Measurements from ENCODE around the gene PIGN.

Gene PIGN

DNA sequence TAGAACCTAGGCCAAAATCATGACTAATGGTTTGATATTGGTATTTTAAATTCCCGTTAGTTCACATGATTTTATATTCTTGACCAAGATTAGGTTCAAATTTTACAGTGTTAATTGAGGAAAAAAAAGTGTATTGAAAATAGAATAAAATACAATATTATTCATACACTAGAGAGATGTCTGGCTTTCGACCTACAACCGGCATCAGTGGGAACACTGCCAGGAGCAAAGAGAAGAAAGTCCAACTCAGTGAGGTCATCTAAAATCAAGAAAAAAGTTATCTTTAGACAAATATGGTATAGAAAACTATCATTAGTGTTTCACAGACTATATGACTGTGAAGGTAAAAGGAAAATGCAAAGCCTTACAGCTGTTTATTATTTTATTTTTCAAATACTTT, 81.5 kb downstream of the PIGN start:
- DNase-seq = no peak

DNA sequence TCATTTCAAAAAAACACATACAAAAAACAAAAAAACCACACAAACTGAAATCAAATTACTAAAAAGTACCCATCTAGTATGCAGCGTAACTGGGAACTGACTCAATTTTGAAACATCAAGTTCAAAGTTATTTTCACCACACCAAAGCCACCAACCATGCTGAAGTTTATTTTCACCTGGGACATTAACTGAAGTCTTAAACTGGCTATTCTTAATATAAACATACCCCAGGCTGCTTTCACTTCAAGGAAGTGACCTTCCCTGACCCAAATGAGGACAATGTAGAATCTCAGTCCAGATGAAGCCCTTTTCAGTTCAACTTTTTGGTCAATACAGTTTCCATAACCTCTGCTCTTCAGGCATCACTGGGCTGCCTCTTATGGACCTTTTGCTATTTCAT, 84.6 kb downstream of the PIGN start:
- DNase-seq = no peak

DNA sequence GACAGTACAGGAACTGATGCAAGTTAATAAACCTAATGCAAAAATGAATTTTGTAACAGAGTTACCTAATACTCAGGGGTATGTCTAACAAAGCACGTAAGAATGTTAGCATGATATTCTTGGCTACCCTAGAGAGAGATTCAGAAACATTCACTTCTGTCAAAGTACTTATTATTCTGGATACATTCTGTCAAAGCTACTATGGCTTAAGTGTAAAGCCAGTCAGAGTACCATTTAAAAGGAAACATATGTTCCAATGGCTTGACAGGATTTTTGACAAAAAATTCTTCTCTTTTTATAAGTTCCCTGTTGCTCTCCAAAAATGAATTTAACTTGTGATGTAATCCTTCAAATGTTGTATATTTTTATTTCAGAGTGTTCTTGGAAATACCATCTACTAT, 85.5 kb downstream of the PIGN start:
- no peak for DNase-seq

DNA sequence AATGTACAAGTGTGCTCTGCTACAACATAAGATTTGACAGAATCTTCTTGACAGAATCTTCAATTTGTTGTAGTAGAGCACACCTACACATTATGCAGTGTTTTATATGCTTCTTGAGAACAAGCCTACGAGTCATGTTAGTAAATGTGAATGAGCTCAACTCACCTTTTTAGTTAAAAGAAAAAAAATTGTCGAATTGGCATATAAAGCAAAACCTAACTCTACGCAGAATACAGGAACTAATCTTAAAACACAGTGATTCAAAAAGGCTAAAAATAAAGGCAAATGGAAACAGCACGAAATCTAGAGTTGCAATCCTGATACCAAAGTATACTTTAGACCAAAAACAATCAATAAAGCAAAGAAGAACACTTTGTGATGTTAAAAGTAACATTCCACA, 87.9 kb downstream of the PIGN start:
- no peak for DNase-seq

GRCh38 chr18:62097698-62098097, 89.2 kb downstream of the PIGN start:
- no peak for DNase-seq

DNA sequence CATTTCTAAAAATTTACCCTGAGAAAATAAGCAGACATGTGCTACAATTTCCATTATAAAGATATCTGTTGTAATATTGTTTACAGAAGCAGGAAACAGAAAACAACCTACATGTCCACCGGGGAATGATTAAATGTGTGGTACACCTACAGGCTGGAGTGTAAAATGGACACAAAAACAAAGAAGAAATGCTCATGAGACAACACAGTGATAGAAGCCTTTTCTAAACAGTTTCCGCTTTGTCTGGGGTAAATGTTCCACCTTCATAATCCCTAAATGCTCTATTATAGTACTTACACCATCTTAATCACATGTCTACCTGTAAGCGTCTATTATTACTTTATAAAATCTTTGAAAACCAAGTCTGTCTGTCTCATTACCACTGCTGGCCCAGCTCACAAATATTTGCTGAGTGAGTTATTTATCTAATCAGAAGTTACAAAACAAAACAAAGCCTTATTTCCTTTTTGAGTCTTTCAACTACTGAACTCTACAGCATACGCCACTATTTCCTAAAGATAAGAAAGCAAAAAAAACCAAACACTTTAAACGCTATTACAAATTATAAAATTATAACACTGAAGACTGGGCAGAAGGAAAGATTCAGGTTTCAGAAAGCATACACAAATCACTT, 95.3 kb downstream of the PIGN start:
- no peak for DNase-seq

- DNase-seq = no peak
These were observed 97.7 kb downstream of the PIGN start for GRCh38 chr18:62089174-62089573.

- DNase-seq = no peak
These were observed 98.7 kb downstream of the PIGN start for GRCh38 chr18:62088156-62088555.

GRCh38 chr18:62085756-62086155, 101.1 kb downstream of the PIGN start:
- DNase-seq = no peak

DNA sequence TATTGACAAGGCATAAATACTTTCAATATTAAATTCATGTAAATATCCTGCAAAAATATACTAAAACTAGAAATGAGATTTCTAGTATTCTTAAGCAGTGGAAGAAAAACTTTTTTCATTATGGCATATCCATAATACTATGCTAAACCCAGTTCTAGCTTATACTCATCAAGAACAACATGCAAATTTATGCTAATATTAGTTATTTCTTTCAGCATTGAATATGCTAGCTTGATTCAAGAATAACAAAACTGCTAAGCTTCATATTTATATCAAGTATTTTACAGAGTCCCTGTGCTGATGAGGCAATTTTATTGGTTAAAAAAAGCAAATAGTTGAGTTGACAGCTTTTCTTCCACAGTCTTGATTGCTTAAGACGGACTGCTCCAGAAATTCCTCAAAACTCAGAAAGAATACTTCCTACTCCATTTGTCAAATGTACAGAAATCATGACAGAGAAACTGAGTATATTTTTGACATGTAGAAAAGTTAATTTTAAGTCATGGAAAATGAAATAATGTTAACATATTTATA, 105.0 kb downstream of the PIGN start:
- no peak for DNase-seq

- DNase-seq = no peak
These were observed 105.6 kb downstream of the PIGN start for GRCh38 chr18:62081248-62081647.

DNA sequence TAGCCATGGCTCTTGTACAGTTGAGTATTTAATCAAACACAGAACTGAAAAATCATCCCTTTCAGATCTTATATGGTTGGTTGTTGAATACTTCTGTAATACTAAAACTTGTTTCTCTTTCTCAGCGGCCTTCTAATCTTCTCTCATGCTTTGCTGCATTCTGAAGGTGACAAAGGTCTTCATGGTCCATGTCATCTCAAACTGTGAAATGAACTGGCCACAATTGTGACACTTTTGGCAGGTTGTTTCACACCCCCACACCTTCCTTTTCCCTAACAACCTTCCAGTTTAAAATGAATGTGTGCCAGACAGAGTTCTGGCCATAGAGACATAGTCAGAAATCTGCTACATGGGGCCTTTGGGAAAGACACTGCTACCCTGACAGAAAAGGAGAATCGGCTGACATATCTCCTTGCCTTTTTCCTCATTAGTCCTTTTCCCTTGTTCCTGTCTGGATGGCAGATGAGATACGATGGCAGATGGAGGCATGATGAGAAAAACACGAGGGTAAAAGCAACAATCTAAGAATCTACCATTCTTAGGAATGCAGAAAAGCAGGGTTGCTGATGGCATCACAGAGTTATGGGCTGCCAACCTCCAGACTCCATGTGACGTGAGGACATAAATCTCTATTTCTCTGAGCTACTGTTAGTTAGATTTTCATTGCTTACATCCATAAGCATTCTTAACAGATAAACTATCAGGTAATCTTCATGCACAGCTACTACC, 106.5 kb downstream of the PIGN start:
- no peak for DNase-seq

DNA sequence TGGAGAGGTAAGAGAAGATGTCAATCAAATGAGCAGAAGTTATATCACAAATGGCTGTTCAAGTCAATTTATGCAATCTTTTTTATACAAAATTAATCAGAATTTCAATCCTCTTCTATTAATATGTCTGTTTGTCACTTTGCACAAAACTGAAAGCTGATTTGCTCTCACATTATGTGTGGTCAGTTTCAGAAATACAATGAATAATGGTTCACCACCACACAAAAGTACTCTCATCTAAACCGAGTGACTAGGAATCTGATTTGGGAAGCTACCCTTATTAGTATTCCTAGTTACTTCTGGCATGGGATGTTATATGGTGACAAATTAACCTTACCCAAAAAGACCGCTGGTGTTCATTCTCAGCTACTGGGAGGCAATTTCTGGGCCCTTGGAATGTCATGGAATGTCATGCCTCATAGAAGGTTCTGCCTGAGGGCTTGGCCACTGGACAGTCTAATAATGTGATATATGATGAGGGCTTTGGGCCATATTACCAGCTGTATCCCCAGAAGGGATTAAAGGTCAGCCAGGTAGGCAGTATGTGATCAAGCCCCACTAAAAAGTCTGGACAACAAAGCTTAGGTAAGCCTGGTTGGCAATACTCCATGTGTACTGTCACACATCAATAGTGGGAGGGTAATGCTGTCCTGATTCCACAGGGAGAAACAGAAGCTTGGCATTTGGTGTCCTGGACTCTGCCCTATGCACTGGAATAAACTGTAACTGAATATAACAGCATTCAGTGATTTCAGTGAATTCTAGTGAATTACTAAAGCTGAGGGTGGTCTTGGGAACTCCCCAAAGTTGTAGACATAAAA, 113.2 kb downstream of the PIGN start:
- DNase-seq = no peak

GRCh38 chr18:62072370-62072769, 114.5 kb downstream of the PIGN start:
- DNase-seq = no peak

- no peak for DNase-seq
These were observed 115.8 kb downstream of the PIGN start for GRCh38 chr18:62071071-62071470.

DNA sequence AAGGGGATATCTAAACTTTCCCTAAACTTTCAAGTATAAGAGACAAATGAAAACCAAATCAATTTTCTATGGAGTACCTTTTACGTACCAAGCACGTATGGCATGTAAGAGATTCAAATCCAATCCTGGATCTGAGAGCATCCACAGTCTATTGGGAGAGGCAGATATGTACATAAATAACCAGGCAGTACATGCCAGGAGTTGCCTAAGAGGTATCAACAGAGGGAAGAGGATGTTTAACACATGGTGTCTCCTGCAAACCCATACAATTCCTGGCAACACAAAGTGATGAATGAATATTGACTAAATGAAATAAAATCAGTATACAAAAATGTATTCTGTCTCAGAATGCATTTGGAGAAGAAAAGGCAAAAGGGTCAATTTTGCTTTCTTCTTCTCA, 116.6 kb downstream of the PIGN start:
- DNase-seq = no peak

- DNase-seq = no peak
These were observed 117.3 kb downstream of the PIGN start for GRCh38 chr18:62069556-62069955.

- no peak for DNase-seq
These were observed 120.6 kb downstream of the PIGN start for GRCh38 chr18:62066102-62066818.

GRCh38 chr18:62064361-62064760, 122.5 kb downstream of the PIGN start:
- no peak for DNase-seq

- no peak for DNase-seq
These were observed 124.9 kb downstream of the PIGN start for GRCh38 chr18:62061821-62062478.

- no peak for DNase-seq
These were observed 126.0 kb downstream of the PIGN start for GRCh38 chr18:62060820-62061219.

DNA sequence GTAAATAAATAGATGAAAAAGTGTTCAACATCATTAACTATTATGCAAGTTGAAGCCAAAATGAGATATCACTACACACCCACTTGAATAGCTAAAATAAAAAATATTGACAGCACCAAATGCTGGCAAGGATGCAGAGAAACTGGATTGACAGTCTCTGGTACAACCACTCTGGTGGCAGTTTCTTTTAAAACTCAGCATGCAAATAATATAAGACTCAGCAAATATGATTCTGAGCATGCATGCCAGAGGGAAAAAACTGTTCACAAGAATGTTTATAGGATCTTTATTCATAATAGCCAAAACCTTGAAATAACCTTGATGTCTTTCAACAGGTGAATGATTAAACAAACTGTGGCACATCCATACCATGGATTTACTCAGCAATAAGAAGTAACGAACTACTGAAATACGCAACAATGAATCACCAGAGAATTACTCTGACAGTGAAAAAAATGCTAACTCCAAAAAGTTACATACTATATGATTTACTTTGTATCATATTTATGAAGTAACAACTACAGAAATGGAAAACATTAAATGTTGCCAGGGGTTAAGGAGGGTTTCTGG, 131.8 kb downstream of the PIGN start:
- DNase-seq = no peak

Data from stimulated activated CD4-positive, alpha-beta T cell treated with anti-CD3 and anti-CD28 coated beads, Interleukin-2, amount 100 ng/mL, for 24 hours (primary cell).